NK-92 treated with Interleukin-12 subunit alpha and Interleukin-12 subunit beta, amount 100 ng/mL, for 24 hours (cell line): ENCODE measurements around the gene ABLIM1.

Source experiments
- DNase-seq: peaks from one replicate; lab custom pipeline; 2025; lab: John Stamatoyannopoulos, UW

The ABLIM1 gene

GRCh38 chr10:114408112-114408967 is 249.7 kb downstream of the ABLIM1 start:
- no peak for DNase-seq

GRCh38 chr10:114406455-114406854 is 251.6 kb downstream of the ABLIM1 start:
- no peak for DNase-seq

GRCh38 chr10:114405011-114405350 is 253.1 kb downstream of the ABLIM1 start:
- no peak for DNase-seq

GRCh38 chr10:114404171-114405010 is 253.7 kb downstream of the ABLIM1 start, which contains the start of gene AFAP1L2:
Gene AFAP1L2, minus strand, starts transcription at chr10:114404502. Its CDS starts 47 bp downstream, at chr10:114404455.
- DNase-seq = no peak

GRCh38 chr10:114403541-114404161 is 254.4 kb downstream of the ABLIM1 start:
- DNase-seq = no peak

GRCh38 chr10:114402871-114403540 is 255.1 kb downstream of the ABLIM1 start:
- DNase-seq = no peak

- no peak for DNase-seq
Observed at GRCh38 chr10:114402233-114402632, 255.8 kb downstream of the ABLIM1 start.

GRCh38 chr10:114401195-114401791 is 256.8 kb downstream of the ABLIM1 start:
- DNase-seq = no peak

GRCh38 chr10:114400091-114400490 is 258.0 kb downstream of the ABLIM1 start:
- no peak for DNase-seq

- DNase-seq = no peak
Observed at GRCh38 chr10:114399576-114399975, 258.5 kb downstream of the ABLIM1 start.

- no peak for DNase-seq
Observed at GRCh38 chr10:114398587-114399331, 259.3 kb downstream of the ABLIM1 start.

GRCh38 chr10:114397651-114398145 is 260.4 kb downstream of the ABLIM1 start:
- no peak for DNase-seq

- DNase-seq = no peak
Observed at GRCh38 chr10:114396464-114396863, 261.6 kb downstream of the ABLIM1 start.

- DNase-seq = no peak
Observed at GRCh38 chr10:114395366-114396022, 262.6 kb downstream of the ABLIM1 start.

- no peak for DNase-seq
Observed at GRCh38 chr10:114394531-114394930, 263.5 kb downstream of the ABLIM1 start.

GRCh38 chr10:114393886-114394285 is 264.2 kb downstream of the ABLIM1 start:
- DNase-seq = no peak

GRCh38 chr10:114393482-114393881 is 264.6 kb downstream of the ABLIM1 start:
- no peak for DNase-seq

GRCh38 chr10:114392112-114392835 is 265.8 kb downstream of the ABLIM1 start:
- no peak for DNase-seq

GRCh38 chr10:114391599-114391998 is 266.5 kb downstream of the ABLIM1 start:
- DNase-seq = no peak
